GM10266 (cell line): ENCODE measurements around the gene TPI1.

Source experiments
- DNase-seq: peaks from one replicate; pipeline ENCODE4 v3.0.0; 2012; ENCODE audit errors: extremely low spot score
- TF ChIP-seq, protein P1 (sequence below): IDR thresholded peaks from 2 replicates; pipeline ENCODE4 v1.5.1; 2012; ENCODE audit warnings: mild to moderate bottlenecking, low read depth; ENCODE audit not compliant: control insufficient read depth, insufficient read depth; ENCODE audit errors: missing control alignments

The TPI1 gene

DNA sequence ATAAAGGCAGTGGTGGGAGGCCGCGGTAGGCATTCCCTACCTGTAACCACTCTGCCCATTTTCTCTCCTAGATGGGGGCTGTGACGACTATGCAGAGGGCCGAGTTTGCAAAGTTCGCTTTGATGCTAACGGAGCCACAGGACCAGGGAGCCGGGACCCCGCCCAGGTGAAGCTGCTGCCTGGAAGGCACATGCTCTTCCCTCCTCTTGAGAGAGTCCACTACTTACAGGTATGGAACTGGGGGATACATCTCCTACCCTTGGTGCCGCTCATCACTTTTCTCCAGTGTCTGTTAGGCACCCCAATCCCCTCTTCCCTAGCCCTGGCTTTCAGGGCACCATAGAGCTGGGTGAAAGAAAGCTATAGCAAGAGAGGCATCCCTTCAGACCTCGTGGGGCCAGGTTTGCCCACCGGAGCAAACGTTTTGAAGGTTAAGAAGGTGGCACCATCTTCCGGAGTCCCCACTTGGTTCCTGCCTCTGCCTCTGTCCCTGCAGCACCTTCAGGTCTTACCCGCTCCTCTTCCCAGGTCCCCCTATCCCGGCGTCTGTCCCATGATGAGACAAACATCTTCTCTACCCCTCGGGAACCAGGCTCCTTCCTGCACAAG lies 41.1 kb upstream of the TPI1 start:
- no peak for DNase-seq
- TF ChIP-seq, protein P1, sequence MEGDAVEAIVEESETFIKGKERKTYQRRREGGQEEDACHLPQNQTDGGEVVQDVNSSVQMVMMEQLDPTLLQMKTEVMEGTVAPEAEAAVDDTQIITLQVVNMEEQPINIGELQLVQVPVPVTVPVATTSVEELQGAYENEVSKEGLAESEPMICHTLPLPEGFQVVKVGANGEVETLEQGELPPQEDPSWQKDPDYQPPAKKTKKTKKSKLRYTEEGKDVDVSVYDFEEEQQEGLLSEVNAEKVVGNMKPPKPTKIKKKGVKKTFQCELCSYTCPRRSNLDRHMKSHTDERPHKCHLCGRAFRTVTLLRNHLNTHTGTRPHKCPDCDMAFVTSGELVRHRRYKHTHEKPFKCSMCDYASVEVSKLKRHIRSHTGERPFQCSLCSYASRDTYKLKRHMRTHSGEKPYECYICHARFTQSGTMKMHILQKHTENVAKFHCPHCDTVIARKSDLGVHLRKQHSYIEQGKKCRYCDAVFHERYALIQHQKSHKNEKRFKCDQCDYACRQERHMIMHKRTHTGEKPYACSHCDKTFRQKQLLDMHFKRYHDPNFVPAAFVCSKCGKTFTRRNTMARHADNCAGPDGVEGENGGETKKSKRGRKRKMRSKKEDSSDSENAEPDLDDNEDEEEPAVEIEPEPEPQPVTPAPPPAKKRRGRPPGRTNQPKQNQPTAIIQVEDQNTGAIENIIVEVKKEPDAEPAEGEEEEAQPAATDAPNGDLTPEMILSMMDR, result no peak

DNA sequence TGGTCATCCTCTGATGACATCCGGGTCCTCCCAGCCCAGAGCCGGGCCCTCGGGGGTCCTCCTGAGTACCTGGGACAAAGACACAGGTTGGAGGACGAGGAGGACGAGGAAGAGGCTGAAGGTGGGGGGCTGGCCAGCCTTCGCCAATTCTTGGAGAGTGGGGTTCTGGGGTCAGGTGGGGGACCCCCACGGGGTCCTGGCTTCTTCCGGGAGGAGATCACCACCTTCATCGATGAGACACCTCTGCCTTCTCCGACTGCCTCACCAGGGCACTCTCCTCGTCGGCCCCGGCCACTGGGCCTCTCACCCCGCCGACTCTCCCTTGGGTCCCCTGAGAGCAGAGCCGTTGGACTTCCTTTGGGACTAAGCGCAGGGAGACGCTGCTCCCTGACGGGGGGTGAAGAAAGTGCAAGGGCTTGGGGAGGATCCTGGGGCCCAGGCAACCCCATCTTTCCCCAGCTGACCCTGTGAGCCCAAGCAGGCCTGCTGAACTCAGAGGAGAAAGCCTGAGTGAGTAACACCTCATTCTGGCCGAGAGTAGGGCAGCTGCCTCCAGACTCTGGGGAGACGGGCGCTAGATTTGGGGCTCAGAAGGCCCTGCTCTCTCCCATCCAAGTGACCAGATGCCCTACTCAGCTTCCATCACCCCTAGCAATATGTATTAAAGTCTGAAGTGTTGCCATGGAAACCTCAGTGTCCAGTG lies 40.4 kb upstream of the TPI1 start:
- DNase-seq, result no peak
- TF ChIP-seq, protein P1, result no peak

DNA sequence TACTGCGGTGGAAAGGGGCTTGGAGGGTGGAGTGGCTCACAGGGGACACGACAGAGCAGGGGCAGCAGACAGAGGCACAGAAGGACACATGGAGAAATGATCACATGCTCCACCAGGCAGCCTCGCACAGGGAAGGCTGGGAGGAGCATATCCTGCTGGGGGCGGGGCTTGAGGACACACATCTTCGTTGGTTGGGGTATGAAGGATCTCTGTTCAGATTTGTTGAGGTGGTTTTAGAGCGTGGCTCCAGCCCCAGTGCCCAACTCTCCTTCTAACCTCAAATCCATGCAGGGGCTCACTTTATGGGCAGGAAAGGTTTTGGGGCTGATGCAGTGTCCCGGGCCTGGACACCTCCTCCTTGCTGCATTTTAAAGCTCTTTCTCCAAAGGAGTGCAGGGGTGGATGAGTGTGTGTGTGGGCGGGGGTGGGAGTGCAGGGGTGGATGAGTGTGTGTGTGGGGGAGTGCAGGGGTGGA lies 39.9 kb upstream of the TPI1 start:
- TF ChIP-seq, protein P1, result no peak
- peak; percentile 71 for DNase-seq

DNA sequence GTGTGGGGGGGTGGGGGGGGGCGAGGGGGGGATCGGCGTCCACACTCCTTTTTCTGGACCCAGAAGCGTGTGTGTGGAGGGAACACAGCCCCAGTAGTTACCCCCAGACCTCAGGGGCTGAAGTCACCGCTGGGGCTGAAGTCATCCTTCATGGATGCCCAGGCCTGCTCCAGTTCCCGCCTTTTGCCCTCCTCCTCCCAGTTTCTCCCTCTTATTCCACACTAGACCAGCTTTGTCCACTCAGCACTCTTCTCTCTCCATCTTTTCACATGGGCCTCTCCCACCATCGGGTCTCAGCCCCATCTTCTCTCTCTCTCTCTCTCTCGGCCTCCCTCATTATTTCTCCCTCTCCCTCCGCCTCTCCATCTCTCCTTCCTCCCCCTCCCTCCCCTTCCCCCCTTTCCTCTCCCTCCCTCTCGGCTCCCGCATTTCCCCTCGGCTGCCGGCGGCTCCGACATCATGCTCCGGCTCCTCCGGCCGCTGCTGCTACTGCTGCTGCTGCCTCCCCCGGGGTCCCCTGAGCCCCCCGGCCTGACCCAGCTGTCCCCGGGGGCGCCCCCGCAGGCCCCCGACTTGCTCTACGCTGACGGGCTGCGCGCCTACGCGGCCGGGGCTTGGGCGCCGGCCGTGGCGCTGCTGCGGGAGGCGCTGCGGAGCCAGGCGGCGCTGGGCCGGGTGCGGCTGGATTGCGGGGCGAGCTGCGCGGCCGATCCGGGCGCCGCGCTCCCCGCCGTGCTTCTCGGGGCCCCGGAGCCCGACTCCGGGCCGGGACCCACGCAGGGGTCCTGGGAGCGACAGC lies 39.1 kb upstream of the TPI1 start, which contains the start of gene P3H3:
Gene P3H3 (plus strand): TSS at position 426 of the 799 bp plus-strand sequence. CDS start 34 bp downstream, at position 460.
- DNase-seq, result no peak
- TF ChIP-seq, protein P1, result peak; percentile 40

DNA sequence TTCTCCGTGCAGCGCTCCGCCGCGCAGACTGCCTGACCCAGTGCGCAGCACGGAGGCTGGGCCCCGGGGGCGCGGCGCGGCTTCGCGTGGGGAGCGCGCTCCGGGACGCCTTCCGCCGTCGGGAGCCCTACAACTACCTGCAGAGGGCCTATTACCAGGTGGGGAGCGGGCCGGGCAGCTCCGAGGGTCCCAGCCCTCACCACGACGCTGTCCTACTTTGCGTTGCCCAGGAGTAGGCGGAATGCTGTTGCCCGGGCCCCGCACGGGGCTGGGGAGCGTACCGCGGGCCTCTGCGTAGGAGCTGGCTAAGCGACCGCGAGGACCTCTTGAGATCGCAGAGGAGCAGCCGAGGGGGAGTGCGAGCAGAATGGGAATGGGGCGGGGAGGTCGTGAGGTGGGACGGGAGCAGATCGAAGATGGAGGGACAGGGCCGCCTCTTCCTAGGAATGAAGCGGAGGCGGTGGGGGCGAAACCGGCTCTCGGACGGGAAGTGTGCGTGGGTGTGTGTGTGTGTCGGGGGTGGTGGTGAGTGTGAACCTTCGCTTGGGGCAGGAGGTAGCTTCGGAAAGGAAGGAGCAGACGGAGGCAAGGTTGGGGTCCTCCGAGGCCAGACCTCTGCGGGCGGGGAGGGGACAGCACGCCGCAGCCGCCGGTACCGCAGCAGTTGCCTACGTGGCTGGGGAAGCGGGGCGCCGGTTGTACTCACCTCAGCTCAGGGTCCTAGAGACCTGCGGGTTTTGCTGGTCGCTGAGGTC lies 38.4 kb upstream of the TPI1 start:
- TF ChIP-seq, protein P1, result no peak
- DNase-seq, result no peak

DNA sequence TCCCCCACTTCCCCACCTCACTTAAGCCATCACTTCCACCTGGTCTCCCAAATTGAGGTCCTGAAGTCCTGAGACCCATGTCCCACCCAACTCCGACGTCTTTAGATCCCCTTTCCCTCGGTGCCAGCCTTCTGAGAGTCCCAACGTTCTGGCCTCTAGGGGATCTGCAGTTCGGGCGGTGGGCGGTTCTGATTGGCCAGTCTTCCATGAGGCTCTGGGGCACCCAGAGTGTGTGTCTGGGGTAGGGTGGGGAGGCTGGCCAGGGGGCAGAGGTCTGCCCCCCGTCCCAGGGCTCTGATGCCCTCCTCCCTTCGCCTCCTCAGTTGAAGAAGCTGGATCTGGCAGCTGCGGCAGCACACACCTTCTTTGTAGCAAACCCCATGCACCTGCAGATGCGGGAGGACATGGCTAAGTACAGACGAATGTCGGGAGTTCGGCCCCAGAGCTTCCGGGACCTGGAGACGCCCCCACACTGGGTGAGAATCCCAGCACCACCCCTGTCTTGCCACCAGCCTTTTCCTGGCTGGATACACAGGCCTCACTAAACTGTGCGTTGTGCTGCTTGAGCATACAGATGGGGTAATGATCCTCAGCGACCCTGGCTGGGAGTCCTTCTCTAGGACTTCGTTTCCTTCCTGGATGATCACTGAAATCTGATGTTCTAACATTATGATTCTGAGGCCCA lies 37.7 kb upstream of the TPI1 start:
- TF ChIP-seq, protein P1, result no peak
- no peak for DNase-seq
